NCI-H146 treated with DMSO at 0.1 percent for 48 hours (cell line): ENCODE measurements around the gene KCNK5.

Experiments
- DNase-seq: peaks from one replicate; lab custom pipeline; 2025; ENCODE audit not compliant: unreplicated experiment; lab: John Stamatoyannopoulos, UW

Gene KCNK5

DNA sequence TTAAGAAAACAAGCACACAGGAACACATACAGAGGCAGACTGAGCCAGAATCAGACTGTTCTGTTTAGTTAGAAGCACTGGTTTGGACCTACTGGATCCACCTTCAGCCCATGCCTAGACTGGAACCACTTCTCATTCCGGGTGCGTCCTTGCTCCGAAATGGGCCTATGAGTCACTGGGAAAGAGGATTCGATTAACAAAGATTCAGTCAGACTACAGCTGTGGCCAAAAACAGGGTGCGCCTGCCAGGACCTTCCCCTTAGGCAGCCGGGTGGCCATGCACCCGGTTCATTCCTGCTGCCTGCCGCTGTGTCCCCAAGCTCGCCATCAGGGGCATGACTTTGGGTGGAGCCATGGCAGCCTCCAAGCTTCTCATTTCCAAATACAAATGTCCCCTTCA is 14.5 kb upstream of the KCNK5 start:
- DNase-seq, result no peak

GRCh38 chr6:39240155-39240757 is 11.0 kb upstream of the KCNK5 start:
- DNase-seq, result no peak

- no peak for DNase-seq
Measured at GRCh38 chr6:39239527-39240154, 10.4 kb upstream of the KCNK5 start.

- no peak for DNase-seq
Measured at GRCh38 chr6:39236742-39237141, 7.5 kb upstream of the KCNK5 start.

DNA sequence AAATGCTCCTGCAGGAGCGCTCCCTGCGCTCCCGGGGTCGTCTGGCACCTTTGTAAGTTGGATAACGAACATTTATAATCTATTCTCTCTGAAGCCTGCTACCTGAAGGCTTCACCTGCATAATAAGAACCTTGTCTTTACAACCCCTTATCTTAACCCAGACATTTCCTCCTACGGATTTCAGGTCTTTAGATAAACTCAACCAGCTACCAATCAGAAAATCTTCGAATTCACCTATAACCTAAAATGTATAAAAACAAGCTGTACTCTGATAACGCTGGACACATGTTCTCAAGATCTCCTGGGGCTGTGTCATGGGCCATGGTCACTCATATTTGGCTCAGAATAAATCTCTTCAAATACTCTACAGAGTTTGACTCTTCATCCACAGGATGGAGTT is 4.1 kb upstream of the KCNK5 start:
- DNase-seq, result no peak

- no peak for DNase-seq
Measured at GRCh38 chr6:39231521-39232243, 2.4 kb upstream of the KCNK5 start.

GRCh38 chr6:39230654-39231035 is 1.4 kb upstream of the KCNK5 start:
- DNase-seq, result no peak

DNA sequence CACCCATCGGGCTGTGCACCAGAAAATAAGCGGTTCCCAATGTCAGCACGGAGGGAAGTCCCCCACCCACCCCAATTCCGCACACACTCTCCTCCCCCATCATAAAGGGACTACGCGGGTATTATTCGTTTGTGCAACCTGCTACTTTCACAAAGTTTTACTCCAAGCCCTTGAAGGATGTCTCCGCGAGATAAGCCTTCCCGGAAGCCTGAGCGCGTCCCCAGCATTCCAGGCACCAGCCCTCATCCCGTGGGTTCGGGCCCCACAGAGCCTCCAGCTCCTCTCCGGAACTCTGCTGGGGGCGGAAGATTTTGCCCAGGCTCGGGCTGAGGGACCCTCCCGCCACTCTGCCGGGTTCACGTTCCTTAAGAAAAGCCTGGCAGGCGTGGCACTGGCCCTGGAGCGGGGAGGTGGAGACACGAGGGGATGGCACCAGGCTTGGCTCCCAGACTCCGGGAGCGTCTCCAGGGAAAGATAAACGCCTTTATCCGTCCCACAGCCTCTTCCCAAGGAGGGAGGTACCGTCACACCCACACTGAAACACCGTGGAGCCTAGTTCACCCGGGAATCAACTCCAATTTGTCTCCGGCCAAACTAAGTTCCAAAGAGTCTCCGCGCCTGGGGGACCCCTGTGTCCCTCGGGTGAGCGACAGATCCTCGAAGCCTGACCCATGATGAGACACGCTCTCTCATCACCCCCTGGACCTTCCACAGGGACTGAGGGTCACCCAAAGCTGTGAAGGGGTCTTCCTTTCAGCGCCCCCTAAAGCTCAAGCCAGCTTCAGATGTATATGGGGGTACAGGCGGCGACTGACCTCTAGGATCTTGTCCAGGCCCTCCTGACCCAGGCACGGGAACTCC is 934 bp downstream of the KCNK5 start:
- DNase-seq, result no peak

GRCh38 chr6:39227476-39227875 is 1.8 kb downstream of the KCNK5 start:
- no peak for DNase-seq

GRCh38 chr6:39226639-39227329 is 2.5 kb downstream of the KCNK5 start:
- DNase-seq, result no peak

DNA sequence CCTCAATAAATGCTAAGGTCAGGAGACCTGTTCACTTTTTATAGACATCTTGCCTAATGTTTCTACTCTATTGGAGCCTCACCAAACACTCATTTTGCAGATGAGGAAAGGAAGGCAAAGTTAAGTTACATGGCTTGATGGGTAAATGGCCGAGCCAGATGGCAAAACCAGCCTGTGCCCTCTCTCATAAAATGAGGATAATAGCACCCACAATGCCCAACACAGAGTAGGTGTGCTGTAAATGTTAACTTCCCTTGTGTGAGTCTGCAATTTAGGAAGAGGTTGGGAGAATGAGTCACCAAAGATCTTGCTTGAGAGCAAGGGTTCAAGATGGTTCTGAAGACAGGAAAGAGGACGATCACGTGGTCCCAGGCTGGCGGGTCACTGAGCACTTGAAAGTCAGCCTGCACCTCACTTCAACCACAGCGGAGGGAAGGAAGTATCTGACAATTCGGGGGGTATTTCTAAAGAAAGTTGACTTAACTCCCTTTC is 3.3 kb downstream of the KCNK5 start:
- DNase-seq, result no peak

DNA sequence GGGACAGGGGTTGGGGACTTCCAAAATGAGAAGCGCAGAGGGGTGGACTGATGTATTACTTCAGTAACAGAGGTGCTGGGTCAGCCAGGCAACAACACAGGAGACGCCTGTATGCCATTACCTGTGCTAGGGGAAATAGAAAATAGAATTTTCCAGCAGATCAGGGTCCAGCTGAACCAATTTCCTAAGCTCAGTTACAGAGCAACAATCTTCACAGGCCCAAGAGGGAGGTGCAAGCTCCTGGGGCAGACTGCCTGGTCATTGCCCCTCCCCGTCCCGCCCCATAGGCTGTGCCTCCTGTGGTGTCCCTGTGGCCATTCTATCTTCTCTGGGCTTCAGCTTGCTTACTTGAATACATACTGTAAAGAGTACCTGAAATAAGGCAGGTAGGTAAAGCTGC is 3.7 kb downstream of the KCNK5 start:
- DNase-seq, result no peak

DNA sequence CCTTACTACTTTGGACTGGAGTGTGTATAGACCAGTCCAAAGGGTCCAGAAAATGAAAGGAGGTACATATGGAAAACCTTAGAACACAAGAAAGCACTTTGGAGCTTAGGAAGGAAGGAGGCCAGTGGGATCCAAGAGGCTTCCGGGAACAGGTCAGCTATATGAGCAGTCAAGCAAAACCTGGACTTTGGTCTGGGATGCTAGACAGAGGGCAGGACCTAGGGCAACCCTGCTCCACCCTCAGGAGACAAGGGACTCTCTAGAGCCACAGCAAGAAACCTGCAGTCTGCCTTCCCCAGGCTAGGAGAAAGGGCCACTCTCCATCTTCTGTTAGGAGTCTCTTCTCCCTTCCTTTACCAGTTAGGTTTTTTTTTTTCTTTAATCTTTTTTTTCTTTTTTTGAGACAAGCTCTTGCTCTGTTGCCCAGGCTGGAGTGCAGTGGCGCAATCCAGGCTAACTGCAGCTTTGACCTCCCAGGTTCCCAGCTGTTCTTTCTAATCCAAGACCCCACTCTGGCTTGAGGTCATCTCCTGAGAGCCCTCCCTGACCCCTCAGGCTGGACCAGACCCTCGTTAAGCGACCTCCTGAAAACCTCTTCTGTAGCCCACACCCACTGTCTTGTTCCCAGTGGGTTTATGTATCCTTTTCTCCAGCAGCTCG is 4.6 kb downstream of the KCNK5 start:
- DNase-seq, result no peak

DNA sequence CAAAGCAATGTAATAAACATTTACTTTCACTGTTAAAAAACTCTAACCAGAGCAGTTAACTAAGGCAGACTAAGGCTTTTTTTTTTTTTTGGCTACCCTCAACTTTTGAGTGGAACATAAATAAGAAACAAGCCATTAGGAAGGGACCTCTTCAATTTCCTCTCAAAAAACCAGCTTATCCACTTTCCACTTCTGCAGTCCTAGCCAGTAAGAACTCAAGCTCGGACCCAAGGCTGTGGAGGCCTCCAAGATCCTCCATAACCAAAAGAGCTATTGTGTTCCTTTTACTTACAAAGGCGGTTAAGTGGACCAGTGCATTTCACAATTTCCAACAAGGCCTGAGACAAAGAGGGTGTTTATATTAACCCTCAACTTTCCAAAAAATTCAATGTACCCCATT is 5.3 kb downstream of the KCNK5 start:
- no peak for DNase-seq

- no peak for DNase-seq
Measured at GRCh38 chr6:39223555-39223954, 5.7 kb downstream of the KCNK5 start.

GRCh38 chr6:39223061-39223460 is 6.2 kb downstream of the KCNK5 start:
- no peak for DNase-seq

DNA sequence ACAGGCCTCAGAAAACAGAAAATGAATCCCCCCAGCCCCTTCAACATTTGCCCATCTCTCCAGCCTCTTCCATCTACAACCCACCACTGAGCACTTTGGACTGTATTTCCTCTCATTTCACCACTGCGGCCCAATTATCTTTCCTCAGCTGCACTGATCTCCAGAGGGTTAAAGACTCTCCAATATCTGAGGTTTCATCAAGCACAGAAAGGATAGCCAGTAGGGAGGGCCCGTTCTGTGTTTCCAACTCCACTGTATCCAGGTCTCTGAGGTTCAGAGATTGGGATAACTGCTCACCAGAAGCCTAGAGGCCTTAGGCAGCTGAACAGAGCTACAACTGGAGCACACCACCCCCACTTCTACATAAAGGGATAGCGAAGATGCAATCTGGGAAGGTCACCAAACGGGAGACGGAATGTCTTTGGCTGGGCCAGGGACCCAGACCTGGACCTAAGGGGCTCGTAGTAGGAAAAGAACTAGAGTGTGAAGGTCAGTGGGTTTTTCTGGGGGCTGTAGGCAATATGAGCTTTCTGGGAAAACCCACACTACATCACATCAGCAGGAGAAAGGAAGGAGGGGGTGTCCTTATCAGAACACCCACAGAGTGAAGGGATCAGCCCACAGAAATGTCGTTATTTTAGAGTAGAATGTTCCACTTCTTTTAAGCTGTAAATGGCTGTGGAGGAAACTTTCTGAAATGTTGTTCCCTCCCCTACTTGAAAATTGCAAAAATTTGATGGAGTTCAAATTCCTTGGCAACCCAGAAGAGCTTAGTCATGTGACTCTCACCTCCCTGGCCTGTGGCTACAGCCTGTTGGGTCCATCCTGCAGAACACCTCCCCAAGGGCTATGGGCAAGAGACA is 7.3 kb downstream of the KCNK5 start:
- DNase-seq, result no peak

- DNase-seq, result no peak
Measured at GRCh38 chr6:39221115-39221514, 8.2 kb downstream of the KCNK5 start.

- DNase-seq, result no peak
Measured at GRCh38 chr6:39218868-39219567, 10.3 kb downstream of the KCNK5 start.
